WERI-Rb-1 (cell line): ENCODE data around the gene FIBCD1.

Experiments
- DNase-seq: peaks from one replicate; pipeline ENCODE4 v3.0.0-alpha.2; 2020
- H3K27ac ChIP-seq: fragments of 250-450 bp; sonication (Bioruptor Pico); 2 replicates; pipeline ENCODE4 v1.5.1; 2020; ENCODE audit warnings: mild to moderate bottlenecking, moderate library complexity
- H3K27me3 ChIP-seq: fragments of 250-450 bp; sonication (Bioruptor Pico); 2 replicates; pipeline ENCODE4 v1.5.1; 2021; ENCODE audit warnings: mild to moderate bottlenecking, low read depth, moderate library complexity; ENCODE audit not compliant: insufficient read depth, severe bottlenecking
- H3K36me3 ChIP-seq: fragments of 250-450 bp; sonication (Bioruptor Pico); 2 replicates; pipeline ENCODE4 v1.5.1; 2020; ENCODE audit warnings: mild to moderate bottlenecking, moderate library complexity
- H3K4me3 ChIP-seq: 2 replicates; pipeline ENCODE4 v1.5.1; 2011; ENCODE audit warnings: low read depth, mild to moderate bottlenecking, control low read depth, low read length
- H3K9me3 ChIP-seq: fragments of 250-450 bp; sonication (Bioruptor Pico); 2 replicates; pipeline ENCODE4 v1.5.1; 2021; ENCODE audit warnings: mild to moderate bottlenecking, moderate library complexity; ENCODE audit not compliant: severe bottlenecking
- CTCF ChIP-seq: IDR thresholded peaks from 2 replicates; pipeline ENCODE4 v1.5.1; 2011; ENCODE audit warnings: low read depth, mild to moderate bottlenecking, control low read depth, inconsistent platforms, low read length

Gene FIBCD1

GRCh38 chr9:130927995-130928900 lies 10.8 kb downstream of the FIBCD1 start:
- H3K27me3 ChIP-seq: no peaks in the 10 kb centered on the region
- no peak overlapping the region for H3K27ac ChIP-seq
- TF ChIP-seq CTCF: no peak
- no peaks in the 10 kb centered on the region for H3K36me3 ChIP-seq
- no peak overlapping the region for H3K4me3 ChIP-seq
- no peak for DNase-seq
- H3K9me3 ChIP-seq: no peaks in the 10 kb centered on the region

DNA sequence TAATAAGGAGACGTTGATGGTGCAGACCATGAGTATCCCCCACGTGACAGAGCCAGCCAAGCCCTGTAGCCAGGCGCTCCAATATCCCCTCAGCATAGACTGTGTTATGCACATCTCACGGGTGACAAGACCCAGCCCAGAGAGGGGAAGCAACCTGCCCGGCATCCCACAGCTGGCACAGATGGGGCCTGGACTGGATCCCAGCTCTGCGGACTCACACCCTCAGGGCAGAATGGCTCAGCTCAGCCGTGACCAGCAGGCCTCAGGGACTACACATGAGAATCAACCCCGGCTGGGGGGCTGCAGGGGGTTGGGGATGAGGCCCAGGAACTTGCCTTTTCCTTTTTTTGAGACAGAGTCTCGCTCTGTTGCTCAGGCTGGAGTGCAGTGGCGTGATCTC lies 11.7 kb downstream of the FIBCD1 start:
- no peak overlapping the region for H3K4me3 ChIP-seq
- H3K27ac ChIP-seq: no peak overlapping the region

GRCh38 chr9:130925050-130925678 lies 13.9 kb downstream of the FIBCD1 start:
- TF ChIP-seq CTCF: no peak
- Histone ChIP-seq H3K9me3 (no peaks in the 10 kb centered on the region), H3K27me3 (peaks cover 2% of the 10 kb centered on the region)

More for the DNA sequence above, 11.7 kb downstream of the FIBCD1 start:
- H3K9me3 ChIP-seq: no peaks in the 10 kb centered on the region
- no peak for DNase-seq
- peaks cover 2% of the 10 kb centered on the region for H3K27me3 ChIP-seq
- TF ChIP-seq CTCF: no peak
- H3K36me3 ChIP-seq: no peaks in the 10 kb centered on the region

GRCh38 chr9:130924448-130924788 lies 14.6 kb downstream of the FIBCD1 start:
- H3K9me3 ChIP-seq: no peaks in the 10 kb centered on the region
- no peak overlapping the region for H3K4me3 ChIP-seq
- no peak for TF ChIP-seq CTCF
- no peaks in the 10 kb centered on the region for H3K36me3 ChIP-seq
- no peak for DNase-seq
- peaks cover 2% of the 10 kb centered on the region for H3K27me3 ChIP-seq
- H3K27ac ChIP-seq: no peak overlapping the region

More at GRCh38 chr9:130925050-130925678, 13.9 kb downstream of the FIBCD1 start:
- Histone ChIP-seq H3K36me3 (no peaks in the 10 kb centered on the region), H3K27ac (no peak overlapping the region), H3K4me3 (no peak overlapping the region)
- DNase-seq: no peak

GRCh38 chr9:130923611-130924447 lies 15.2 kb downstream of the FIBCD1 start:
- Histone ChIP-seq H3K27ac (no peak overlapping the region), H3K4me3 (no peak overlapping the region), H3K36me3 (no peaks in the 10 kb centered on the region), H3K9me3 (no peaks in the 10 kb centered on the region), H3K27me3 (peaks cover 2% of the 10 kb centered on the region)
- no peak for TF ChIP-seq CTCF
- no peak for DNase-seq
